NCI-H524 treated with DMSO at 0.1 percent for 48 hours (cell line): ENCODE results near the gene NLRP3.
"Not testable (repeated sequence)": the region's sequence is repeated elsewhere in the genome, so short reads cannot be mapped to it uniquely, and the experiment has no call there.

Experiments used
- DNase-seq: peaks from one replicate; lab custom pipeline; 2025; lab: John Stamatoyannopoulos, UW

The NLRP3 gene

DNA sequence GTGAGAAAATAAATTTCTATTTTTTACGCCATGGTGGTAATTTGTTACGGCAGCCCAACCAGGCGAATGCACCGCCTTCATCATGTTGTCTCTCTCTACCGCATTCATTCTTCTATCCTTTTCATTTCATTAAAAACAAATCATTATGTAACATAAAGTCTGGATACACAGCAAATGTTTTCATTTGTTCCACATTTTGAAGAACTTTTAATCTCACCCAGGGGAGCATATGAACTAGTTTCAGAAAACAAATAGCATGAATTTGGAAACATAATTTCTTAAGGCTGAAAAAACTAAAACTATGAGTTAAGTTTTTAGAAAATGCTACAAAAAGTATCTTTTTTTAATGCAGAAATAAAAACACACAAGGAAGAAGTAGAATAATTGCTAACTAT is 53.2 kb downstream of the NLRP3 start:
- DNase-seq: no peak

GRCh38 chr1:247470942-247471429 is 55.0 kb downstream of the NLRP3 start:
- DNase-seq: not testable (repeated sequence)

DNA sequence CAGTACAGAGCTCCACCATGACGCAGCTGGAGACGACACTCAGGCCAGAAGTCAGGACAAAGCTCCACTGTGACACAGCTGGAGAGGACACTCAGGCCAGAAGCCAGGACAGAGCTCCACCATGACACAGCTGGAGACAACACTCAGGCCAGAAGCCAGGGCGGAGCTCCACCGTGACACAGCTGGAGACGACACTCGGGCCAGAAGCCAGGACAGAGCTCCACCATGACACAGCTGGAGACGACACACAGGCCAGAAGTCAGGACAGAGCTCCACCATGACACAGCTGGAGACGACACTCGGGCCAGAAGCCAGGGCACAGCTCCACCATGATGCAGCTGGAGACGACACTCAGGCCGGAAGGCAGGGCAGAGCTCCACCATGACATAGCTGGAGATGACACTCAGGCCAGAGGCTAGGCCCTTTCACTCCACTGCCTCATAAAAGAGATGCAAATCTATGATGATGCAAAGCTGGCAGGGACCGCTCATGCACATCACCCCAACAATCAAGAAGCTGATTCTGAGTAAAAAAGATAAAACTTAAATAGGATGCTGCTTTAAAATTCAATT is 55.6 kb downstream of the NLRP3 start:
- DNase-seq: no peak

- no peak for DNase-seq
Measured at GRCh38 chr1:247472035-247472434, 56.1 kb downstream of the NLRP3 start.

DNA sequence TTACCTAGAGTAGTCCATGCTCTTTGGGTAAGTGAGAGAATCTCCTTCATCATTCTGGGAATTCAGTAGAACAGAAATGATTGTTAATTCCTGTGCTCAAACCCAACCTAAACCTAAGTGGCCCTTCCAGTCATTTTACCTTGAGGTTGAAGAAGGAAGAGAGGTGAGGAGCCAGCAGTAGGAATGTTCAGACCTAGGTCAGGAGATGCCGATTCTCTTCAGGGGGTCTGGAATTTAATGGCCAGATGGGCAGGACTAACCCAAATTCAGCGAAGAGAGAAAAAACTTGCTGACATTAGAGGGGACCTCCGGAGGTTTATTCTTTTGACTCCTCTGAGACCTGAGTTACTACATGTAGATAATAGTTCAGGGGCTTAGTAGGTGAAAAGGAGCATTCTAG is 58.4 kb downstream of the NLRP3 start:
- no peak for DNase-seq

DNA sequence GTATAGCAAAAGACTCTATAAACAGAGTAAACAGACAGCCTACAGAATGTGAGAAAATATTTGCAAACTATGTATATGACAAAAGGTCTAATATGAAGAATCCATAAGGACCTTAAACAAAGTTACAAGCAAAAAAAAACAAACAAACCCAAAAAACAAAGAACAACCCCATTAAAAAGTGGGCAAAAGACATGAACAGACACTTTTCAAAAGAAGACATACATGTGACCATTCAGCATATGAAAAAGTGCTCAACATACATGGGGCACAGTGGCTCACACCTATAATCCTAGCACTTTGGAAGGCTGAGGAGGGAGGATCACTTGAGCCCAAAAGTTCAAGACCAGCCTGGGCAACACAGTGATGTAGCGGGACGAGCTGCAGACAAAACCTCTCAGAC is 59.8 kb downstream of the NLRP3 start:
- DNase-seq: no peak

GRCh38 chr1:247476328-247477058 is 60.5 kb downstream of the NLRP3 start:
- not testable (repeated sequence) for DNase-seq

DNA sequence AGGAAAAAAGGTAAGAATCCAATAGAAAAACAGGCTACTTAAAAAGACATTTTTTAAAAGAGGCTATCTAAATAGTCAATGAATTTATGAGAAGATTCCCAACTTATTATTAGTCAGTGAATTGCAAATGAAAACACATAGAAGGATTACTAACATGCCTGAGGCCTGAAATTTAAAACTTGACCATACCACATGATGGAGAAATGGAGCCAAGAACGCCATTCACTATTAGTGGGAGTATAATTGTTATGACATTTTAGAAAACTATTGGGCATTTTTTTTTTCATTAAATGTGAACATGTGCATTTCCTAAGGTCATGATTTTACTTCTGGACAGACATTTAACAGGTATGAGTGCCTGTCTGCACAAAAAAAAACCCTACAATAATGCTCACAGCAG is 66.8 kb downstream of the NLRP3 start:
- no peak for DNase-seq

DNA sequence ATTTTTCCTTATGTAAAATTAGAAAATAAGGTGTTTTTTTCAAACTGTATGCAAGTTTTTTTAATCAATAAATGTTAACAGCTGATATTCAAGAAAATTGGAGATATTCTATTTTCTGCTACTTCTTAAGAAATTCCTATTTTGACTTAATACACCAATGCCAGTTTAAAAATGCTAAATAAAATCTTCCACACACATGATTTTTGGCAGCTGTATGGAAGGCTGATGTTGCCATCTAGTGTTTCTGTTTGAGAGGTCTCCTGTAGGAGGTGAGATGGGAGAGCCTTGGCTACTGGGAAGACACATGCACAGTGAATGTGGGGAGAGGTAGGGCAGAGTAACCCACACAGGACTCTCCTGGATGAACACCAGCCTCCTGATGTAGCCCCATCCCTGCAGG is 71.1 kb downstream of the NLRP3 start:
- DNase-seq: no peak

DNA sequence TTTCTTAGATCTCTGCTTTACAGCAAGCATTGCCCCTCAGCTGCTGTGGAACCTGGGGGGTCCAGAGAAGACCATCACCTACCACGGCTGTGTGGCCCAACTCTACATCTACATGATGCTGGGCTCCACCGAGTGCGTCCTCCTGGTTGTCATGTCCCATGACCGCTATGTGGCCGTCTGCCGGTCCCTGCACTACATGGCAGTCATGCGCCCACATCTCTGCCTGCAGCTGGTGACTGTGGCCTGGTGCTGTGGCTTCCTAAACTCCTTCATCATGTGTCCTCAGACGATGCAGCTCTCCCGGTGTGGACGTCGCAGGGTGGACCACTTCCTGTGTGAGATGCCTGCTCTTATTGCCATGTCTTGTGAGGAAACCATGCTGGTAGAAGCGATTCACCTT is 75.4 kb downstream of the NLRP3 start:
- no peak for DNase-seq

GRCh38 chr1:247493106-247493505 is 77.1 kb downstream of the NLRP3 start:
- DNase-seq: no peak

GRCh38 chr1:247494767-247495166 is 78.8 kb downstream of the NLRP3 start:
- no peak for DNase-seq

DNA sequence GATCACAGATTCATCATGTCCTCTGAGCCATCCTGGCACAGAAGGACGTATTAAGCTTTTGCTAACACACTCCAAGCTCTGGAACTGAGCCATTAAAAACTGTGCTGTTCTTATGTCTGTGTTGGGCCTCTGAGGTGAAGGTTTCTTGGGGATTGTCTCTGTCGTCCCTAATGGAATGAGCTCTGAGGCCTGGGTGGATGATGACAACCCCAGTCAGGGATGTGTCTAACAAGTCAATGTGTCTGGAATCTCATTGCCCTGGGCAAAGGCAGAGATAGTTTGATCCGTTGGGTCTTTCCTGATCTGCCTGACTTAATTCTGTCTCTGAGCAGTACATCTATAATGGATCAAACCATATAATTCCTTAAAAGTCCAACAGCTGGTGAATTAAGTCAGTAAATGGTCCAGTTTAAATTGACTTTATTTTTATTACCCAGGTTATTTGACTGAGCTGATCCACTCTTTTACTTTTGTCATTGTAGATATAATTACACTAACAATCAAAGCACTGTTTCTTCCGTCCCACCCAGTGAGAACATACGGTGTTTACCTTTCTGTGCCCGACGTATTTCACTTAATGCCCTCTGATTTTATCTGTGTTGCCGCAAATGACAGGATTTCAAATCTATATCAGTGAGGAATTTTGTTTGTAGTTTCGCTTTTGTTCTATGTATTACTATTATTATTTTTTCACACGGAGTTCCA is 80.8 kb downstream of the NLRP3 start:
- no peak for DNase-seq
